Measurements from ENCODE around the gene GATC.

DNA sequence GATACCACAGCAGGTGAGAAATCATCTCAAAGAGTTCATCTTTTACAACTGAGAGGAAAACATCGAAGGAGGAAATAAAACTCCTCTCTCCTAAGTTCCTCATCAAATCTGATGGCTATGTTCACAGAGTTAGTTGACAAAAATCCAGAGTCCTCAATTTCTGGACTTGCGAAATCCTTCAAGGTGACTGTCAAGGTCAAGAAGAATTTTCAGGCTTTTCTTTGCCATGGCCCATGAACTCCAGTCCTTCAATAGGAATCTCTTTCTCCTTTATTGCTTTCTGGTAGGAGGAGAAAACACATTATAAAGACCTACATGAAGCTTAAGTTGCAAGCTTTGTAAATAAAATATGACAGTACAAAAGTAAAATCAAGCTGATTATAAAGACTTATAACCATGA lies 1.6 kb upstream of the GATC start:
- TF ChIP-seq, protein P1, sequence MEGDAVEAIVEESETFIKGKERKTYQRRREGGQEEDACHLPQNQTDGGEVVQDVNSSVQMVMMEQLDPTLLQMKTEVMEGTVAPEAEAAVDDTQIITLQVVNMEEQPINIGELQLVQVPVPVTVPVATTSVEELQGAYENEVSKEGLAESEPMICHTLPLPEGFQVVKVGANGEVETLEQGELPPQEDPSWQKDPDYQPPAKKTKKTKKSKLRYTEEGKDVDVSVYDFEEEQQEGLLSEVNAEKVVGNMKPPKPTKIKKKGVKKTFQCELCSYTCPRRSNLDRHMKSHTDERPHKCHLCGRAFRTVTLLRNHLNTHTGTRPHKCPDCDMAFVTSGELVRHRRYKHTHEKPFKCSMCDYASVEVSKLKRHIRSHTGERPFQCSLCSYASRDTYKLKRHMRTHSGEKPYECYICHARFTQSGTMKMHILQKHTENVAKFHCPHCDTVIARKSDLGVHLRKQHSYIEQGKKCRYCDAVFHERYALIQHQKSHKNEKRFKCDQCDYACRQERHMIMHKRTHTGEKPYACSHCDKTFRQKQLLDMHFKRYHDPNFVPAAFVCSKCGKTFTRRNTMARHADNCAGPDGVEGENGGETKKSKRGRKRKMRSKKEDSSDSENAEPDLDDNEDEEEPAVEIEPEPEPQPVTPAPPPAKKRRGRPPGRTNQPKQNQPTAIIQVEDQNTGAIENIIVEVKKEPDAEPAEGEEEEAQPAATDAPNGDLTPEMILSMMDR (IDR thresholded peaks at IDR 0.05): no peak
- TF ChIP-seq POLR2A (IDR thresholded peaks at IDR 0.05): no peak
